GM13976 (cell line): ENCODE data around the gene MSANTD7.

Experiments used
- DNase-seq: peaks from one replicate; pipeline ENCODE4 v3.0.0; 2012; ENCODE audit warnings: low spot score
- in situ Hi-C: fragments of 300-500 bp; cut with MboI; formaldehyde crosslinking; loops from one replicate; pipeline ENCODE4 v1.12.0; 2022; ENCODE audit warnings: low sequenced_read_pairs, mixed read lengths, inconsistent platforms; ENCODE audit not compliant: unreplicated experiment
- TF ChIP-seq, protein P1 (sequence below): IDR thresholded peaks from 2 replicates; pipeline ENCODE4 v1.5.1; 2012; ENCODE audit warnings: borderline replicate concordance, mild to moderate bottlenecking; ENCODE audit not compliant: insufficient read depth; ENCODE audit errors: extremely low read depth, missing control alignments, control extremely low read depth

Gene MSANTD7

GRCh38 chr10:14837757-14838581 lies at the start of gene MSANTD7, which contains the start of the genes CDNF and HSPA14:
Gene MSANTD7 (plus strand): TSS chr10:14838306. CDS start chr10:14842285, 3,979 bp downstream.
Gene CDNF (minus strand): TSS chr10:14838037. CDS start chr10:14837946, 91 bp downstream.
Gene HSPA14 (plus strand): TSS chr10:14838306. CDS start chr10:14838403, 97 bp downstream.
- TF ChIP-seq, protein P1, sequence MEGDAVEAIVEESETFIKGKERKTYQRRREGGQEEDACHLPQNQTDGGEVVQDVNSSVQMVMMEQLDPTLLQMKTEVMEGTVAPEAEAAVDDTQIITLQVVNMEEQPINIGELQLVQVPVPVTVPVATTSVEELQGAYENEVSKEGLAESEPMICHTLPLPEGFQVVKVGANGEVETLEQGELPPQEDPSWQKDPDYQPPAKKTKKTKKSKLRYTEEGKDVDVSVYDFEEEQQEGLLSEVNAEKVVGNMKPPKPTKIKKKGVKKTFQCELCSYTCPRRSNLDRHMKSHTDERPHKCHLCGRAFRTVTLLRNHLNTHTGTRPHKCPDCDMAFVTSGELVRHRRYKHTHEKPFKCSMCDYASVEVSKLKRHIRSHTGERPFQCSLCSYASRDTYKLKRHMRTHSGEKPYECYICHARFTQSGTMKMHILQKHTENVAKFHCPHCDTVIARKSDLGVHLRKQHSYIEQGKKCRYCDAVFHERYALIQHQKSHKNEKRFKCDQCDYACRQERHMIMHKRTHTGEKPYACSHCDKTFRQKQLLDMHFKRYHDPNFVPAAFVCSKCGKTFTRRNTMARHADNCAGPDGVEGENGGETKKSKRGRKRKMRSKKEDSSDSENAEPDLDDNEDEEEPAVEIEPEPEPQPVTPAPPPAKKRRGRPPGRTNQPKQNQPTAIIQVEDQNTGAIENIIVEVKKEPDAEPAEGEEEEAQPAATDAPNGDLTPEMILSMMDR = no peak
- in situ Hi-C loops = no loop called here
- peak; percentile 99 for DNase-seq

- TF ChIP-seq, protein P1 = no peak
- in situ Hi-C loops = no loop called here
- no peak for DNase-seq
Measured at GRCh38 chr10:14798636-14799035, 39.5 kb upstream of the MSANTD7 start.

DNA sequence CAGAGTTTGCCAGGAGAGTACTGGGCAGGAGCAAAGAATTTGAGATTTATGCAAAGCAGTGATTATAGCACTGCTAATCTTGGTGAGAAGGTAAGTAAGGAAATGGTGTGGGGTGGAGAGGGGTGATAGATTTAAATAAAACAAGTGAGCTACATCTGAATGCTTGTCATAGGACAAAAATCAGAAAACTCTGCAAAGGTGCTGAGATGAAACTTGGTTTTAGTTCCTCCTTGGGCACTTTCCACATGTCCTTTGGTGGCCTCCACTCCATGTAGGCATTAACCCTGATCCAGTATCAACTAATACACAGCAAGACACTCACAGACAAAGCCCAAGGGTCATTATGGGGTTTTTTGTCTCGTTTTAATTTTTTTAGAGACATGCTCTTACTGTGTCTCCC lies 37.7 kb upstream of the MSANTD7 start:
- TF ChIP-seq, protein P1 = no peak
- DNase-seq = no peak
- in situ Hi-C loops = loop anchor here (25.0 kb wide), 1 partner anchor 588 kb away; no protein-coding TSS in a partner anchor

- DNase-seq = no peak
- in situ Hi-C loops = loop anchor here (25.0 kb wide), 1 partner anchor 589 kb away; no protein-coding TSS in a partner anchor
- TF ChIP-seq, protein P1 = peak; percentile 7
Measured at GRCh38 chr10:14801723-14802122, 36.4 kb upstream of the MSANTD7 start.

DNA sequence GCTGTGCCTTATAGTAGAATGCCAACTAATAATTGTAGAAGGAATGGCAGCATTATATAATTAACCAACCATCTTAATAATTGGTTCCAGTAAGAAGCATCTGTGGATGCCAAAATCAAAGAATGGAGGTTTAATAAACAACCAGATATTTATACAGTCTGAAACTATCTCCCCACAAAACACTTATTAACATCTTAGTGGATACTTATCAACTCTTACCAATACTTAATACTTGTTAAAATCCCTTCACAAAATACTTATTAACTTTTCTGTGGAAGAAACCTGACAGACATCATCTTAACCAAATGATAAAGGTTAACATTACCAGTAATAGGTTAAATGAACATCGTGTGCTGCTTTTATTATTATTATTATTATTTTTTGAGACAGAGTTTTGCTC lies 34.3 kb upstream of the MSANTD7 start:
- DNase-seq = no peak
- in situ Hi-C loops = loop anchor here (25.0 kb wide), 1 partner anchor 592 kb away; no protein-coding TSS in a partner anchor
- TF ChIP-seq, protein P1 = no peak

DNA sequence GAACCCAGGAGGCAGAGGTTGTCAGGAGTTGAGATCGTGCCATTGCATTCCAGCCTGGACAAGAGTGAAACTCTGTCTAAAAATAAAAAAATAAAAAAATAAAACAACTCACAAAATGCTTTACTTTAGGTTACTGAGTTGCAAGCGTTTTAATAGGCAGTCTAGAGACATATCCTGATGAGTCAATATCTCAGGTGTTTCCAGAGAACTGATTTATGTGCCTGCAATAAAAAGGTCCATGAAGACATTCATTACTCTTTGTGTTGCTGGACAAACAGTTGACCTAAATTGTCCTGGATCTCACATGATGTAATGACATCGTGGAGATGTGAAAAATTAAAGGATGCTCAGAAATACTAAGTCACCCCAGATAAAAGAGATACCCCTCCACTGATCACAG lies 31.8 kb upstream of the MSANTD7 start:
- TF ChIP-seq, protein P1 = no peak
- in situ Hi-C loops = loop anchor here (25.0 kb wide), 1 partner anchor 594 kb away; no protein-coding TSS in a partner anchor
- no peak for DNase-seq
